Fibroblast of the aortic adventitia (primary cell): ENCODE data around the gene CDK17. TPM values are rescaled to one million over a fixed set of nuclear protein-coding genes. Genes with fewer than 3 reads are reported as not detected.
A peak's percentile ranks its signal among the peaks of the same experiment; 100 is the strongest.

Source experiments
- DNase-seq: peaks from one replicate; pipeline ENCODE4 v3.0.0-alpha.2; 2010; ENCODE audit warnings: low read depth
- H3K4me3 ChIP-seq: 2 replicates; pipeline ENCODE4 v1.5.1; 2011; ENCODE audit warnings: low read depth, mild to moderate bottlenecking, control low read depth, low read length, moderate library complexity
- total RNA-seq: library from RNA; depleted of rRNA; stranded (reverse); fragments of >200 nt; gene quantifications from 2 replicates; pipeline ENCODE4 v1.2.3, GENCODE V29; 2012; ENCODE audit warnings: low replicate concordance
- TF ChIP-seq, protein P1 (sequence below): IDR thresholded peaks from 2 replicates; pipeline ENCODE4 v1.5.1; 2011; ENCODE audit warnings: mild to moderate bottlenecking, low read length, control low read depth, inconsistent platforms; ENCODE audit not compliant: insufficient read depth

The CDK17 gene
- total RNA-seq, 1 donor = 49.1 TPM

DNA sequence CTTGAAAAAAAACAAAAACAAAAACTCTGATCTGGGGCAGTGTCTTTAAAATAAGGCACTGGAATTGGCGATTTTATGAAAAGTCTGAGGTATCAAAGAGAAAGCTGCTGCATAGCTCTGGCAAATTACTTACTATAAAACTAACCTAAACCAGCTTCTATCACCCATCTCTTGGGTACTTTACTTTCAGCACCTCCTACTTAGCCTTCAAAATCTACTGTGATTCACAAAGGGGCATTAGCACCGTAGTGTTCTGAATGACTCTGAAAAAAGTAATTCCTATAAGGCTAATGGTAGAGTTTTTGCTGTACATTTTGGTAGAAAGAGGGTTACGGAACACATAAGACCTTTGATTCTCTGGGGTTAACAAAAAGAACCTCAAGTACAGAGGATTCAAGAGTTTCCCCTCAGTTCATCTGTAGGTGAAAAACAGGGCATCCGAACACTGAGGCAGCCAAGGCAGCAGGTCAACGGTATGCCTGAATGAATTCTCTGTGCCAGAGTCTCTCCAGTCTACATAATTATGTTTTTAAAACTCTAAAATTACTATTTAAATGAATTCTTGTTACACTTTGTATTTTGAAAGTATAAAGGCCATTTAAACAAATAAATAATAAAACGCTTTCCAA lies 104.6 kb downstream of the CDK17 start:
- TF ChIP-seq, protein P1, sequence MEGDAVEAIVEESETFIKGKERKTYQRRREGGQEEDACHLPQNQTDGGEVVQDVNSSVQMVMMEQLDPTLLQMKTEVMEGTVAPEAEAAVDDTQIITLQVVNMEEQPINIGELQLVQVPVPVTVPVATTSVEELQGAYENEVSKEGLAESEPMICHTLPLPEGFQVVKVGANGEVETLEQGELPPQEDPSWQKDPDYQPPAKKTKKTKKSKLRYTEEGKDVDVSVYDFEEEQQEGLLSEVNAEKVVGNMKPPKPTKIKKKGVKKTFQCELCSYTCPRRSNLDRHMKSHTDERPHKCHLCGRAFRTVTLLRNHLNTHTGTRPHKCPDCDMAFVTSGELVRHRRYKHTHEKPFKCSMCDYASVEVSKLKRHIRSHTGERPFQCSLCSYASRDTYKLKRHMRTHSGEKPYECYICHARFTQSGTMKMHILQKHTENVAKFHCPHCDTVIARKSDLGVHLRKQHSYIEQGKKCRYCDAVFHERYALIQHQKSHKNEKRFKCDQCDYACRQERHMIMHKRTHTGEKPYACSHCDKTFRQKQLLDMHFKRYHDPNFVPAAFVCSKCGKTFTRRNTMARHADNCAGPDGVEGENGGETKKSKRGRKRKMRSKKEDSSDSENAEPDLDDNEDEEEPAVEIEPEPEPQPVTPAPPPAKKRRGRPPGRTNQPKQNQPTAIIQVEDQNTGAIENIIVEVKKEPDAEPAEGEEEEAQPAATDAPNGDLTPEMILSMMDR = no peak
- DNase-seq = no peak
- no peak overlapping the region for H3K4me3 ChIP-seq

DNA sequence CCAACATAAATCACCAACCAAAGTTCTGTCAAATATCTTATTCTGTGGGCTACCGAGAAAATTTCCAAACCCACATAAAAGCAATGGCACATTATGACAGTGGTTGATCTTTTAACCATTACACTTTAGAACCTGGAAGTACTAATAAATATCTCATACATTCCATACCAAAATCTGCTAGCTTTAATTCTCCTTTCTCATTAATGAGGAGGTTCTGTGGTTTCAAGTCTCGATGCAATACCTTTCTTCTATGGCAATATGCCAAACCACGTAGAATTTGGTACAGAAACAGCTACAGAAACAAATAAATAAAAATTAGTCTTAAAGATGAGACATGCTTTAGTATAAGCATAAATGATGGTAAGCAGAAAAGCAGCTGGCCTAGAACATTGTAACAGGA lies 105.4 kb downstream of the CDK17 start:
- H3K4me3 ChIP-seq = no peak overlapping the region
- TF ChIP-seq, protein P1 = no peak
- peak; percentile 46 for DNase-seq

DNA sequence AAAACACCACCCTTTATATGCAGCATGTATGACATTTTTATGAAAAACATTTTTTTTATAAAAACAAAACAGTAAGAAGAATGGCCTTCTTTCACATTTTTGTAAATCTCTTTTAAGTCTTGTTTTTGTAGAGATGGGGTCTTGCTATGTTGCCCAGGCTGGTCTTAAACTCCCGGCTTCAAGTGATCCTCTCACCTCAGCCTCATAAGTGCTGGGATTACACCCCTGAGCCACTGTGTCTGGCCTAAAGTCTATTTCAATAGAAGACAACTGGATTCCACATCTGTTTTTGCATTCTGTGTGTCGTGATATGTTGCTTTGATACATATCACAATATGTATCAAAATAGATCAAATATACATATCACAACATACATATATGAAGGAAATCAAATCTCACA lies 107.1 kb downstream of the CDK17 start:
- TF ChIP-seq, protein P1 = no peak
- H3K4me3 ChIP-seq = no peak overlapping the region
- no peak for DNase-seq

DNA sequence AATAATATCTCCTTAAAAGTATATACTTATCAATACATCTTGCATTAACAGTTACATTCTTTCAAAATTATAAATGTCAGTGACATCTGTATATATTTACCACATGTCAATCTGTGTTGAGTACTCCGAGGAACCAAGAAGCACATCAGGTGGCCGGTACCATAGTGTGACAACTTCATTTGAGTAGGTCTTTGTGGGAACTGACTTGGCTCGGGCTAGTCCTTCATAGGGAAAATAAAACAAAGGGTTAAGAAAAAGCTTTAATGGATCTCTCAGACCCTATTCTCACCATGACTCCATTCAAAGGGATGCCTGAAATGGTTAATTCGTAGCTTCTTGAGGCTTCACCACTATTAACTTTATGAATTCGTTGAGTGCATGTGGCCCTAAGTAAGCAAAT lies 111.2 kb downstream of the CDK17 start:
- DNase-seq = no peak
- no peak overlapping the region for H3K4me3 ChIP-seq
- TF ChIP-seq, protein P1 = no peak

DNA sequence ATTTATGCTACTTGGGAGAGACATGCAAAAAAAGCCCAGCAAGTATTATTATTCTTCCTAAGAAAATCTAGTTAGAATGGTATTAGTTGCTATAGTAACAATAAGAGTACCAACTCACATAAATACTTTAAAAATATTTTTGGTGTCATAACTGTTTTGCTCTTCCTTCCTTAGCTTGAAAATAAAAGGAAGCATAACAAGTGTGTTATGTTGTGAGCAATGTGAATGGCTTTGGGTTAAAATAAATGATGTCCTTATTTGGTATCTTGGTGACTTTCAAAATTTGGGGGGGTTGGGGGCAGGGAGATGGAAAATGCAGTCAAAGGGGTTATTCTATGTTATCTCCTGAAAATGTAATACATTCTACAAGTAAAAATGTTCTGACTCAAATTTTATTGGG lies 115.1 kb downstream of the CDK17 start:
- TF ChIP-seq, protein P1 = no peak
- DNase-seq = no peak
- H3K4me3 ChIP-seq = no peak overlapping the region

DNA sequence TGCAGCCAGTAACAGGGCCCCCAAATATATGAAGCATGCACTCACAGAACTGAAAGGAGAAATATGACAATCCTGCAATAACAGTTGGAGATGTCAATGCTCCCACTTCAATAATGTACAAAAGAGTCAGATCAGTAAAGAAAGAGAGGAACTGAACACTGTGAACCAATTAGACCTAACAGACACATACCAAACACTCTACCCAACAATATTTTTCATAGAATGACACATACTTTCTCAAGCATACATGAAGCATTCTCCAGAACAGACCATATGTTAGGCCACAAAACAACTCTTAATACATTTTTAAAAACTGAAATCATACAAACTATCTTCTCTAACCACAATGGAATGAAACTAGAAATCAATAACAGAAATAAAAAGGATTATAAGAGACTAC lies 125.9 kb downstream of the CDK17 start:
- peak; percentile 44 for DNase-seq
- TF ChIP-seq, protein P1 = no peak
- H3K4me3 ChIP-seq = no peak overlapping the region

DNA sequence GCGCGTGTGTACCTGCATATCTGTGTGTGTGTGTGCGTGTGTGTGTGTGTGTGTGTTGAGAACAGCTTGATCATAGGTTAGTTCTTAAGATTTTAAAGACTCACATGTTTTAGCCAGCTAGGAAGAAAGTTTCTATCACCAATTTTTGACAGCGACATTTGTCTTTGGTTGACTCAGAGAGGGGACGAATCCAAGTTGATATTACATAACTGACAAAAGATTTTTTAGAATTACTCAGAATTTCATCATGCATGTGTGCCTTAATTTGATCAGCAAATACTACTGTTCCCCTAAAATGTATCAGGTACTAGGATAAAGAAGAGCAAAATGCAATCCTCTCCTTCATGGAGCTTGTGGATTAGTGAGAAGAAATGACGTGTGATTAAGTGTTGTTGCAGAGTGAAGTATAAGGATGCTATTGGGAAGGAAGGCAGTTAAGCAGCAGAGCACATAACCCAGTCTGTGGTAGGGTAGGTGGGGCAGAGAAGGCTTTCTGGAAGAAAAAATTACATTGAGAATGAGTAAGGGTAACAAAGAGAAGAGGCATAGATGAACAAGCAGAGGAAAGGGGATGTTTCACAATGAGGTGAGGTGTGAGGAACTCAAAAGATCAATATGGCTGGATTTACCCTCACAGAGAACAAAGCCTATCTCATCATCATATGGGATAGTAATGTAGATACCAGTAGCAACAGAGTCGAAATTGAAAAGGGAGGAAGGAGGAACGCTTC lies 128.6 kb downstream of the CDK17 start:
- no peak overlapping the region for H3K4me3 ChIP-seq
- DNase-seq = peak; percentile 82
- TF ChIP-seq, protein P1 = no peak
